GM06990 (cell line): ENCODE results near the gene RGR.
A peak's percentile ranks its signal among the peaks of the same experiment; 100 is the strongest.

Experiments used
- DNase-seq: peaks from one replicate; pipeline ENCODE4 v3.0.0-alpha.2; 2011; ENCODE audit not compliant: insufficient read length; ENCODE audit errors: extremely low read depth
- H3K27me3 ChIP-seq: replicated peaks from 2 replicates; pipeline ENCODE4 v1.6.0; 2011; ENCODE audit warnings: low read length; ENCODE audit not compliant: control insufficient read depth, insufficient read depth
- H3K36me3 ChIP-seq: 2 replicates; pipeline ENCODE4 v1.5.1; 2011; ENCODE audit warnings: low read length; ENCODE audit not compliant: control insufficient read depth, insufficient read depth
- H3K4me3 ChIP-seq: replicated peaks from 2 replicates; pipeline ENCODE4 v1.5.1; 2011; ENCODE audit warnings: low read depth, mild to moderate bottlenecking, control low read depth, low read length
- TF ChIP-seq, protein P1 (sequence below): IDR thresholded peaks from 2 replicates; pipeline ENCODE4 v1.5.1; 2011; ENCODE audit warnings: low read length, control low read depth, mild to moderate bottlenecking, inconsistent platforms; ENCODE audit not compliant: insufficient read depth, poor library complexity, severe bottlenecking

RGR gene

DNA sequence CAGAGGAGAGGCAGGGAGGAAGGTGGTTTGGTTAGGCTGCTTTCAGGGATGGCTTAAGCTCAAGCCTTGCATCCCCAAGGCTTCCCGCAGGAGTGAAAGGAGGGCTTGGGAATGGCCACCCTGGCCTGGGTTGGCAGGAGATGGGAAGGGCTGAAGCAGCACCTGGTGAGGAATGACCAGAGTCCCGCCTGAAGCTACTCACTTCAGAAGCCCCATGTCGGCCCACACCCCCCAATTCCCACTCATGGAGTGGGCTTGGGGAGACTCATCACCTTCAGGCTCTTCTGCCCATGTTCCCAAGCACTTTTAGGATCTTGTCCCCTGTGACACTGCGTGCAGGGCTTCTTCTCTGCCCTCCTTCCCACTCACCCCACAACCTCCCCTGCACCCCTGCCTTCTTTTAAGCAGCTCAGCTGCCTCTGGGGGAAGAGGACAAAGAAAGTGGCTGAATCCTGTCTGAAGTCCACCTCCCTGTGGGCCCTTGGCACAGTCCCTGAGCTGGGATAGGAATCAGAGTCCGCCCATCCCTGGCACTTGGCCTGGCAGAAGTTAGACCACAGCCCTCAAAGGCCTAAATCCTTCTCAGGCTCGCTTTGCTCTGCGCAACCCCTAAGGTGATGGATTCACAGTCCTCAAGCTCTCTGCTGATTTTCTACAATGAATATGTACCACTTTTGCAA is 16.5 kb downstream of the RGR start:
- Histone ChIP-seq H3K4me3 (no peak overlapping the region), H3K27me3 (no peaks in the 10 kb centered on the region), H3K36me3 (no peaks in the 10 kb centered on the region)
- DNase-seq, result no peak
- TF ChIP-seq, protein P1, sequence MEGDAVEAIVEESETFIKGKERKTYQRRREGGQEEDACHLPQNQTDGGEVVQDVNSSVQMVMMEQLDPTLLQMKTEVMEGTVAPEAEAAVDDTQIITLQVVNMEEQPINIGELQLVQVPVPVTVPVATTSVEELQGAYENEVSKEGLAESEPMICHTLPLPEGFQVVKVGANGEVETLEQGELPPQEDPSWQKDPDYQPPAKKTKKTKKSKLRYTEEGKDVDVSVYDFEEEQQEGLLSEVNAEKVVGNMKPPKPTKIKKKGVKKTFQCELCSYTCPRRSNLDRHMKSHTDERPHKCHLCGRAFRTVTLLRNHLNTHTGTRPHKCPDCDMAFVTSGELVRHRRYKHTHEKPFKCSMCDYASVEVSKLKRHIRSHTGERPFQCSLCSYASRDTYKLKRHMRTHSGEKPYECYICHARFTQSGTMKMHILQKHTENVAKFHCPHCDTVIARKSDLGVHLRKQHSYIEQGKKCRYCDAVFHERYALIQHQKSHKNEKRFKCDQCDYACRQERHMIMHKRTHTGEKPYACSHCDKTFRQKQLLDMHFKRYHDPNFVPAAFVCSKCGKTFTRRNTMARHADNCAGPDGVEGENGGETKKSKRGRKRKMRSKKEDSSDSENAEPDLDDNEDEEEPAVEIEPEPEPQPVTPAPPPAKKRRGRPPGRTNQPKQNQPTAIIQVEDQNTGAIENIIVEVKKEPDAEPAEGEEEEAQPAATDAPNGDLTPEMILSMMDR, result no peak

DNA sequence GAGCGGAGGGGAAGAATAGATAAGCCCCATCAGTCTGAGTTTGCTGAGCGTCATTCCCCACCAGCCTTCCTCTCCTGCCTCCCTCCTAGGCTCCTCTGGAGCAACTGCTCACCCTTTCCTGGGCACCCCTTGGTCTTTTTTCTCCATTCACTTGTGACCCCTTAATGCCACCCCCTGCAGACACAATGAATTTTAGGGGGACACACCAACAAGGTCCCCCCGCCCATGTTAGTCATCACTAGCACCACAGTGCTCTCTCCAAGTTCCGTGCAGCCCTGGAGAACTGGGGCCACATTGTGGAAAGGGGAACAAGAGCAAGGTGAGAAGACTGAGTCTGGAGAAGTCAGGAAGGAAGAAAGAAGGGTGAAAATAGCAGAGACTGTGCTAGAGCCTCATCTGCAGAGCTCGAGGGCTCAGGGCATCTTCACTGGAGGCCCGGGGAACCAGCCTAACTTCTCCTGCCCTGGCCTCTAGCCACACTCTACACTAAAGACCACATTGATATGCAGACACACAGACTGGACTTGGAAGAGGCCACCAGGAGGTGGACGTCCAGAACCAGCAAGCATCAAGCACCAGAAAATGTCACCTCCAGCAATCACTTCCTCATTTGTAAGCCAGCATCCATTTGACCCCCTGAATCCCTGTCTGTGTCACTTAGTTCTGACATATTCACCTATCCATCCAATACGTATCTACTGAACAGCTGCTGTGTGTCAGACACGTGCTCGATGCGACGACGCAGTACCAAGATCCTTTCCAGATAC is 17.5 kb downstream of the RGR start:
- Histone ChIP-seq H3K36me3 (no peaks in the 10 kb centered on the region), H3K4me3 (no peak overlapping the region), H3K27me3 (no peaks in the 10 kb centered on the region; the same call in 1 of the 2 replicates)
- DNase-seq, result no peak
- TF ChIP-seq, protein P1, result no peak

DNA sequence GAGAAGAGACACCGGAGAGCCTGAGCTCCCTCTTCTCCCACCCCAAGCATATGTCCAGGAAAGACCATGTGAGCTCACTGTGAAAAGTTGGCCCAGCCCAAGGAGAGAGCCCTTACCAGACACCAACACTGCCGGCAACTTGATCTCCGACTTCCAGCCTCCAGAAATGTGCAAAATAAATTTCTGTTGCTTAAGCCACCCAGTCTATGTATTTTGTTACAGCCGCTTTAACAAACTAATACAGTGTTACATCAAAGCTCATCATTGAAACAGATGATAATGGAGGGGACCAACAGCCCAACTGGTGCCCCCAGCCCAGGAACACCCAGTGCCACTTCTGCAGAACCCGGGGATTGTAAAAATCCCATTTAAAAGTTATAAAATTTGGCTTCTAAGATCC is 18.9 kb downstream of the RGR start:
- no peak for DNase-seq
- H3K4me3 ChIP-seq, result no peak overlapping the region
- H3K36me3 ChIP-seq, result no peaks in the 10 kb centered on the region
- no peaks in the 10 kb centered on the region; the same call in 1 of the 2 replicates for H3K27me3 ChIP-seq
- TF ChIP-seq, protein P1, result no peak

DNA sequence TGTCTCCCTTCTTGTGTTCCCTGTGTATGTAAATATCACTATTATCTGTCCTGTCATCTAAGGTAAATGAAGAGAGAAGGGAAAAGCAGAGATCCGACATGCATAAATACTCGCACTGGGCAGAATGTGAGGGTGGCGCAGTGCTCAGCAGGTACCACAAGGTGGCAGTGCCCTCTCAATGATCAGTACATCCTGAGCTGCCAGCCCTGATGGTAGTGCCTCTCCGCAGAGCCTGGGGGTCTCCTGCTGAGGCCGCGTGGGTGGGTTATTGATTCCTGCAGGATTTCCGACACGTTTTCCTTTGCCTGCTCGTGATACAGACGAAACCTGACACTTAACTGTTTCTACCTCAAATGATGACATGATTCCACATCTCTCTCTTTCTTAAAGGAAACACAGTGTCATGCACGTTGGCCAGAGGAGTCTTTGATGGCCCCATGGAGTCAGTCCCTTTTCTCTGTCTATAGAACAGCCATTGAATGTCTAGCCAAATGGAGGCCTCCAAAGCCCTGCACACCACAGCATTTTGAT is 19.8 kb downstream of the RGR start:
- peak; percentile 35 for DNase-seq
- no peak overlapping the region for H3K4me3 ChIP-seq
- no peaks in the 10 kb centered on the region for H3K36me3 ChIP-seq
- H3K27me3 ChIP-seq, result no peaks in the 10 kb centered on the region; the same call in 1 of the 2 replicates
- TF ChIP-seq, protein P1, result peak; percentile 94

DNA sequence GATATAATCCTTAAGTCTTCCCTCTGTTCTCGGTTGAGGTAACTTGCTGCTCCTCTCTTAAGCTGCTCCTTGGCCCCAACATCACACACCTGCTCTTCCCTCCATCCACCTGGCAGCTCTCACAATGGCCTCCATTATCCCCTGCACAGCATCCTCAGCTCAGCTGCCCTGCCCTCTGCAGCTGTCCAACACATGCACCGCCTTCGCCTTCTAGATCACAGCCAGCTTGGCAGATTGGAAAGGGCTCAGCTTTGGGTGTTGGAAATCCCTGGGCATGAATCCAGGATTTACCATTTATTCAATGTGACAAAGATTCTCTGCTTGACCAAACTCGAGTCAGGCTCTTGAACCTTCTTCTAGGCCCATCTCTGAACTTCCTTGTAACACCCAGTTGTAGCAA is 20.6 kb downstream of the RGR start:
- no peak overlapping the region for H3K4me3 ChIP-seq
- TF ChIP-seq, protein P1, result no peak
- no peaks in the 10 kb centered on the region for H3K36me3 ChIP-seq
- no peaks in the 10 kb centered on the region; the same call in 1 of the 2 replicates for H3K27me3 ChIP-seq
- DNase-seq, result no peak
